Astrocyte (in vitro differentiated cells and primary cell): ENCODE results near the gene PTPRN2. TPM values are rescaled to one million over a fixed set of nuclear protein-coding genes. Genes with fewer than 3 reads are reported as not detected.

ENCODE experiments used
- DNase-seq: peaks from one replicate; pipeline ENCODE4 v3.0.0-alpha.2; 2010; ENCODE audit warnings: low read depth
- FAIRE-seq: peaks from 2 replicates; lab custom pipeline; 2011; peaks lifted over from hg19 to GRCh38; lab: Jason Lieb, UNC
- H2AFZ ChIP-seq: 2 replicates; pipeline ENCODE4 v1.6.0; 2012; ENCODE audit warnings: low read depth, low read length, inconsistent platforms
- H3K27ac ChIP-seq: 2 replicates; pipeline ENCODE4 v1.5.1; 2011; ENCODE audit warnings: low read depth, low read length, inconsistent platforms
- H3K27me3 ChIP-seq: 2 replicates; pipeline ENCODE4 v1.6.0; 2011; ENCODE audit warnings: low read length, inconsistent platforms; ENCODE audit not compliant: insufficient read depth
- H3K36me3 ChIP-seq: 2 replicates; pipeline ENCODE4 v1.5.1; 2011; ENCODE audit warnings: low read length, inconsistent platforms; ENCODE audit not compliant: insufficient read depth
- H3K4me1 ChIP-seq: 2 replicates; pipeline ENCODE4 v1.5.1; 2011; ENCODE audit warnings: low read length, inconsistent platforms; ENCODE audit not compliant: insufficient read depth
- H3K4me2 ChIP-seq: 2 replicates; pipeline ENCODE4 v1.6.0; 2012; ENCODE audit warnings: low read length, inconsistent platforms
- H3K4me3 ChIP-seq: 2 replicates; pipeline ENCODE4 v1.5.1; 2011; ENCODE audit warnings: low read depth, mild to moderate bottlenecking, low read length, inconsistent platforms; ENCODE audit not compliant: insufficient read depth
- H3K79me2 ChIP-seq: 2 replicates; pipeline ENCODE4 v1.6.0; 2012; ENCODE audit warnings: mild to moderate bottlenecking, low read length, inconsistent platforms; ENCODE audit not compliant: insufficient read depth
- H3K9ac ChIP-seq: 2 replicates; pipeline ENCODE4 v1.6.0; 2012; ENCODE audit warnings: mild to moderate bottlenecking, low read length, inconsistent platforms
- H3K9me3 ChIP-seq: 2 replicates; pipeline ENCODE4 v1.5.1; 2012; ENCODE audit warnings: low read depth, mild to moderate bottlenecking, low read length, inconsistent platforms; ENCODE audit not compliant: insufficient read depth
- H4K20me1 ChIP-seq: 2 replicates; pipeline ENCODE4 v1.6.0; 2012; ENCODE audit warnings: low read length, inconsistent platforms; ENCODE audit not compliant: insufficient read depth
- H3K27ac Mint-ChIP-seq: one replicate; pipeline ENCODE4 v1.8.0; 2021; ENCODE audit warnings: mild to moderate bottlenecking, mixed read lengths; ENCODE audit not compliant: unreplicated experiment
- H3K27me3 Mint-ChIP-seq: one replicate; pipeline ENCODE4 v1.8.0; 2021; ENCODE audit warnings: low read depth, mixed read lengths; ENCODE audit not compliant: unreplicated experiment
- H3K36me3 Mint-ChIP-seq: one replicate; pipeline ENCODE4 v1.8.0; 2021; ENCODE audit warnings: low read depth, mixed read lengths; ENCODE audit not compliant: unreplicated experiment
- H3K4me1 Mint-ChIP-seq: one replicate; pipeline ENCODE4 v1.8.0; 2021; ENCODE audit warnings: low read depth, mixed read lengths; ENCODE audit not compliant: unreplicated experiment
- H3K4me3 Mint-ChIP-seq: one replicate; pipeline ENCODE4 v1.8.0; 2021; ENCODE audit warnings: mild to moderate bottlenecking, moderate library complexity, mixed read lengths; ENCODE audit not compliant: unreplicated experiment
- H3K9me3 Mint-ChIP-seq: one replicate; pipeline ENCODE4 v1.8.0; 2021; ENCODE audit warnings: mild to moderate bottlenecking, mixed read lengths; ENCODE audit not compliant: unreplicated experiment
- EZH2 ChIP-seq: IDR thresholded peaks from 2 replicates; pipeline ENCODE4 v1.6.1; 2012; ENCODE audit warnings: mild to moderate bottlenecking, low read length, inconsistent platforms; ENCODE audit not compliant: insufficient read depth
- total RNA-seq: library from RNA; stranded (reverse); gene quantifications from 2 replicates; pipeline ENCODE4 v1.2.1, GENCODE V29; 2021
- TF ChIP-seq, protein P1 (sequence below): IDR thresholded peaks from 2 replicates; pipeline ENCODE4 v1.5.1; 2011; ENCODE audit warnings: low read depth, mild to moderate bottlenecking, inconsistent platforms, low read length, moderate library complexity; ENCODE audit not compliant: insufficient read depth

PTPRN2 gene
- total RNA-seq, 1 donor from 2014 or later: 0.09 TPM

DNA sequence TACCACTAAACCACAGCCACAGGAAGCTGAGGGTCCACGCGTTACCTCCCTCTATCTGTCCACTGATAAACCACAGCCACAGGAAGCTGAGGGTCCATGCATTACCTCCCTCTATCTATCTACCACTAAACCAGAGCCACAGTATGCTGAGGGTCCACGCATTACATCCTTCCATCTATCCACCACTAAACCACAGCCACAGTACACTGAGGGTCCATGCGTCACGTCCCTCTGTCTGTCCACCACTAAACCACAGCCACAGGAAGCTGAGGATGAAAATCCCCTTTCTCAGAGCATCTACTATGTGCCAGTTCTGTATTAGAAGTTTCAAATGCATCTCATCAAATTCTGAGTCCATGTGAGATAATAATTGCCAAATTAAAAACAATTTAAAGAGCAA lies 661.5 kb downstream of the PTPRN2 start:
- H2AFZ ChIP-seq: no peak overlapping the region
- no peak overlapping the region for H3K4me2 ChIP-seq
- no peak overlapping the region for H3K4me3 ChIP-seq
- H3K4me3 Mint-ChIP-seq: no peak overlapping the region
- H3K9me3 ChIP-seq: peaks cover 3% of the 10 kb centered on the region
- no peak overlapping the region for H3K9ac ChIP-seq
- H3K27me3 Mint-ChIP-seq: no peaks in the 10 kb centered on the region
- no peaks in the 10 kb centered on the region for H3K36me3 Mint-ChIP-seq
- peaks cover 31% of the 10 kb centered on the region for H3K9me3 Mint-ChIP-seq
- no peaks in the 10 kb centered on the region for H3K4me1 ChIP-seq
- no peaks in the 10 kb centered on the region for H3K79me2 ChIP-seq
- no peaks in the 10 kb centered on the region for H4K20me1 ChIP-seq
- FAIRE-seq (no peak), DNase-seq (no peak)
- H3K4me1 Mint-ChIP-seq: no peaks in the 10 kb centered on the region
- no peak overlapping the region for H3K27ac Mint-ChIP-seq
- no peak overlapping the region for H3K27ac ChIP-seq
- no peaks in the 10 kb centered on the region for H3K36me3 ChIP-seq
- TF ChIP-seq EZH2: no peak
- TF ChIP-seq, protein P1, sequence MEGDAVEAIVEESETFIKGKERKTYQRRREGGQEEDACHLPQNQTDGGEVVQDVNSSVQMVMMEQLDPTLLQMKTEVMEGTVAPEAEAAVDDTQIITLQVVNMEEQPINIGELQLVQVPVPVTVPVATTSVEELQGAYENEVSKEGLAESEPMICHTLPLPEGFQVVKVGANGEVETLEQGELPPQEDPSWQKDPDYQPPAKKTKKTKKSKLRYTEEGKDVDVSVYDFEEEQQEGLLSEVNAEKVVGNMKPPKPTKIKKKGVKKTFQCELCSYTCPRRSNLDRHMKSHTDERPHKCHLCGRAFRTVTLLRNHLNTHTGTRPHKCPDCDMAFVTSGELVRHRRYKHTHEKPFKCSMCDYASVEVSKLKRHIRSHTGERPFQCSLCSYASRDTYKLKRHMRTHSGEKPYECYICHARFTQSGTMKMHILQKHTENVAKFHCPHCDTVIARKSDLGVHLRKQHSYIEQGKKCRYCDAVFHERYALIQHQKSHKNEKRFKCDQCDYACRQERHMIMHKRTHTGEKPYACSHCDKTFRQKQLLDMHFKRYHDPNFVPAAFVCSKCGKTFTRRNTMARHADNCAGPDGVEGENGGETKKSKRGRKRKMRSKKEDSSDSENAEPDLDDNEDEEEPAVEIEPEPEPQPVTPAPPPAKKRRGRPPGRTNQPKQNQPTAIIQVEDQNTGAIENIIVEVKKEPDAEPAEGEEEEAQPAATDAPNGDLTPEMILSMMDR: no peak
- H3K27me3 ChIP-seq: no peaks in the 10 kb centered on the region

DNA sequence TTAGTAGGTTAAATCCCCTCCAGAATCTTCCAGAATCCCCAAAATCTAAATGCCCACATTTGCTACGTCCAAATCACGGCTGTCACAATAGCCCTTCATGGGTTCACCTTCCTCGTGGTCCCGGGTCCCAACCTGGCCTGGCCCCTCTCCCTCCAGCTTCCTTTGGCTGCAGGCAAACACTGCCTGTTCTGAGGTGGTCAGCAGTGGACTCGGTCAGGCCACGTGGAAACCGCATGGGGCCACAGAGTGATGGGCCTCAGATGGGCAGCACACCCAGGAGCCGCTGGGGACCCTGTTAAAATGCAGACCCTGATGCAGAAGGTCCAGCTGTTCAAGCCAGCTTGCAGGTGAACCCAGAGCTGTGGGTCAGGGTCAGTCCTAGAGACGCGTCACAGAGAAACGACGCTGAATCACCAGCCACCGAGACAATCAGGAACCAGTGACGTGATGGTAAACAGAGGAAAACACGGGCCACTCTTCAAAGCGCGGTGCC lies 662.2 kb downstream of the PTPRN2 start:
- H3K9me3 ChIP-seq: no peaks in the 10 kb centered on the region
- H4K20me1 ChIP-seq: no peaks in the 10 kb centered on the region
- DNase-seq: no peak
- H3K4me2 ChIP-seq: no peak overlapping the region
- H3K27me3 ChIP-seq: no peaks in the 10 kb centered on the region
- no peak overlapping the region for H2AFZ ChIP-seq
- no peaks in the 10 kb centered on the region for H3K36me3 ChIP-seq
- Mint-ChIP-seq H3K4me1 (no peaks in the 10 kb centered on the region), H3K4me3 (no peak overlapping the region), H3K36me3 (no peaks in the 10 kb centered on the region), H3K9me3 (peaks cover 29% of the 10 kb centered on the region), H3K27me3 (no peaks in the 10 kb centered on the region), H3K27ac (no peak overlapping the region)
- H3K9ac ChIP-seq: no peak overlapping the region
- H3K4me3 ChIP-seq: no peak overlapping the region
- no peaks in the 10 kb centered on the region for H3K4me1 ChIP-seq
- TF ChIP-seq, protein P1: no peak
- TF ChIP-seq EZH2: no peak
- FAIRE-seq: no peak
- no peaks in the 10 kb centered on the region for H3K79me2 ChIP-seq
- no peak overlapping the region for H3K27ac ChIP-seq

DNA sequence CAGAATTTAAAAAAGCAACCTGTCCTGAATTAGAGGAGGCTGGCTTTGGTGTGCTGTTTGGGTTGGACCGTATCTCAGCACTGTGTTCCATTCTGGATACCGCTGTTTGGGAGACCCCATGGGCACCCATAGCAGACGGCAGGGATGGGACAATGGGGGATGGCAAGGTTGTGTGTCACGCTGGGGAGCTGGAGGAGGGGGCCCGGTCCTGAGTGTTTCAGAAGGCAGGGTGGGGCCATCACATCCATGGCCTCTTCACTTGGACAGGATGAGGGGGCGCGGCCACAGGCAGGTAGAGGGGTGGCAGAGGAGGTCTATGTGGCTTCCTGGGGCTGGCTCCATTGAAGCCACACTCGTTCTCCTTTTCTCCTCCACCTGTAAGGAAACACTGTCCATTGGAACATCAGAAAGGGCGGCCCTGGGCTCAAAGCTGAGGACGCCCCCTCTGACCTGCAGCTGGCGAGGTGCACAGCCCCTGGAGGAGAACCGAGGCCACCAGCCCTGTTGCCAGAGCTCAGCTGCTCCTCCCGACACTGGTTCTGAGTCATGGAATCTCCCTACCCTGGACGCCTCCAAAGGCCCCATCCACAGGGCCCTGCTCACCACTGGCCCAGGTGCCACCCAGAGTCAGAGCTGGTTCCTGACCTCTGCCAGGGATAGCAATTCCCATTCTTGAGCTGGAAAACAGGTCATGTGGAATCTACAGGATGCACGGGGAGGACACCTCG lies 663.6 kb downstream of the PTPRN2 start:
- H3K4me3 Mint-ChIP-seq: no peak overlapping the region
- Histone ChIP-seq H3K9me3 (no peaks in the 10 kb centered on the region), H3K36me3 (no peaks in the 10 kb centered on the region), H3K27me3 (no peaks in the 10 kb centered on the region), H3K4me1 (no peaks in the 10 kb centered on the region), H3K4me2 (no peak overlapping the region), H3K9ac (no peak overlapping the region), H3K79me2 (no peaks in the 10 kb centered on the region), H2AFZ (no peak overlapping the region), H4K20me1 (no peaks in the 10 kb centered on the region), H3K4me3 (no peak overlapping the region), H3K27ac (no peak overlapping the region)
- TF ChIP-seq, protein P1: no peak
- TF ChIP-seq EZH2: no peak
- FAIRE-seq: no peak
- no peaks in the 10 kb centered on the region for H3K4me1 Mint-ChIP-seq
- no peaks in the 10 kb centered on the region for H3K36me3 Mint-ChIP-seq
- H3K27ac Mint-ChIP-seq: no peak overlapping the region
- peaks cover 21% of the 10 kb centered on the region for H3K9me3 Mint-ChIP-seq
- no peaks in the 10 kb centered on the region for H3K27me3 Mint-ChIP-seq
- no peak for DNase-seq
